HG03520 (cell line): Measurements from ENCODE around the gene FGF13.

Experiments
- ATAC-seq: cut with Tn5 transposase; IDR thresholded peaks from one replicate; pipeline ENCODE4 v1.9.1; 2021; ENCODE audit warnings: mild to moderate bottlenecking, moderate library complexity; ENCODE audit not compliant: unreplicated experiment

FGF13 gene

DNA sequence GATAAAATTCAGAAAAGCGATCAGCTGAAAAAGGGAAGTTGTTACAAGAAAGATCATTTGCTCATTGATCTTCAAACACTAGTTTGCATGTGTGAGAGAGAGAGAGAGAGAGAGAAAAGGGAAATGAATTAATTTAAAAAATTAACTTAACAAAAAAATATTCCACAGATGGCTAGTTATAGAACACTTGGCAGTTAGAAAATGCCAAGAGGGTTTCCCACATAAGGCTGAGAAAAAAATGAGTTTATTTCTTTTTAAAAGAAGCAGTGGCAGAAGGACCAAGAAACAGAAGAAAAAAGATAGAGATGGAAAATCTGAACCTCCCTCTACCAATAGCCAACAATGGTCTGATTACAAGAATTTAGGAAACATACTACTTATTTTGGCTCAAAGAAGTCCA lies 47.1 kb downstream of the FGF13 start:
- ATAC-seq: no peak

- no peak for ATAC-seq
These were observed 47.5 kb downstream of the FGF13 start for GRCh38 chrX:138664016-138664415.

- no peak for ATAC-seq
These were observed 60.0 kb downstream of the FGF13 start for GRCh38 chrX:138651494-138651893.

DNA sequence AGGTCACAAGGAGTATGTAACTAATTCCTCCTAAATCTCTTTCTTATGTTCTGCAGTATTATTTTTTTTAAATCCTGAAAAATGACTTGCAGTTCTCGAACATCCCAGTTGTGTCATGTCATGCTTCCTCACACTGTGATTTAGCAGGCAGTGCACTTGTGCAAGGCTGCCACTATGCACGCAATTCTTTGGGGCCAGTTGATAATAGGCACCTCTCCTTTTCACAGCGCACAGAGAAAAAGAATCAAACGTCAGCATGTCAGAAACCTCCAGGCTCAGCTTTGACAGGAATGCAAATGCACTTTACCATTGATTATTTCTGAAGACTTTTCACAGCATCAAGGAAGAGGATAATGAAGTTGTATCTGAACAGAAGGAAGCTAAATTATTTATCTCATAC lies 62.9 kb downstream of the FGF13 start:
- ATAC-seq: no peak

DNA sequence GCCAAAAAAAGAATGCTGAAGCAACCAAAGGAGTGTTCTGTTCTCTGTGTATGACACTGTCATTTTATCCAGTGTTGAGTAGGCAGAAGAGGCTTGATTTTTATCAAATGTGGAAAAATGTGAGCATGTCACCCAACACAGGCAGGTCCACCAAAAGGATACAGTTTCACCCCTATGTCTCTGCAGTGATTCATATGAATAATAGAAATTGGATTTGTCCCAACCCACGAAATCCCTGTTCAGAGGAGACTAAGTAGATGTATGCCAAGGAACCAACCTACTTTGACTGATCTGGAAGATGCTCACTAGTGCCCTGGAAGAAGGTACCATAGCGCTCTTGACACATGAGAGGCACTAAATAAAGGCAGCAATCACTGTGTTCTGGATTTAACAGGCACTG lies 72.5 kb downstream of the FGF13 start:
- no peak for ATAC-seq
